ENCODE measurements around the gene ARL4D. TPM values are rescaled to one million over a fixed set of nuclear protein-coding genes. Genes with fewer than 3 reads are reported as not detected.

ARL4D gene
- total and polyA plus RNA-seq, 2 of the 8 experiments (the other 6 are each of a cell fraction or from before 2014, with no cell fraction given): 8.4 to 9.2 TPM

DNA sequence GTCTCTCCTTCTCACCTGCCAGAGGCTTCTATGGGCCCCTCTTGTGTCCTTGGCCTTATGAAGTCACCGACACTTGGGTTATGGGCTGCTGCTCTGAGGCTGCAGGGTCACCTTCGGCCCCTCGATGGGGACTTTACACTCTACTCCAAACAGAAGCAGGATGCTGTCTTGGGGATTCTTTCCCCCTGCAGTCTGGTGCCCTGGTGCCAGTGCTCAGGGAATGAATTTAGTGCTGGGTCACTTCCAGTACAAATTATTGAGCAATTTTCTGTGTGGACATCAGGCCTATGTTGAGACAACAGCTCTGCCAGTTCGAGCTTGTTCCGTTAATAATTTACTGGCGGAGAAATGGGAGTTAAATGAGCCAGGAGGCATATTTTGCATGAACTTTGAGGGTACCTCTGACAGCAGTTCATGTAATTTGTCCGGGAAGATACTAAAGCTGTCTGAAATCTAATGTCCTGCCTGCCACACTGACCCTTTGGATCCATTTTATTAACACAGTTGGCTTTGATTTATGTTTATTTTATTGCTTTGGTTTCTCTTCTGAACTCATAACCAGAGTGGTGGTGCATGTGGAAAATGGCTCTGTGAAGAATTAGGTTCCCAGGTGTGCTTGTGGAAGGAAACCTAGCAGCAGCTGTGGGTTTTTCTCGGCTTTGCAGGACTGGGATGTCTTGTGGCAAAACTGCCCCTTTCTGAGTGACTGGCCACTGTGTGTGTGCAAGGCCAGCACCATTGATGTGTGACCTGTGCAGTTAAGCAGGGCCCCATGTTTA is 50.9 kb downstream of the ARL4D start (continued):
- TF ChIP-seq RAD21 (IDR thresholded peaks at IDR 0.05 in 1 of 2, conservative IDR thresholded peaks at IDR 0.05 in 1 of 2; ENCODE audit: low read depth in 2 of 2, low read length in 2 of 2) (no peak), MAX (IDR thresholded peaks at IDR 0.05) (no peak), SIRT6 (IDR thresholded peaks at IDR 0.05; ENCODE audit: low read length) (no peak), RXRA (IDR thresholded peaks at IDR 0.05; ENCODE audit: insufficient read depth, low read depth, low read length) (no peak), CBX8 (IDR thresholded peaks at IDR 0.05; ENCODE audit: borderline replicate concordance, low read depth, low read length) (no peak), SP4 (IDR thresholded peaks at IDR 0.05; ENCODE audit: low read length) (no peak), ZNF274 (IDR thresholded peaks at IDR 0.05; ENCODE audit: borderline replicate concordance, extremely low read depth, low read length) (no peak), EZH2 (IDR thresholded peaks at IDR 0.05; ENCODE audit: low read depth, low read length, severe bottlenecking) (no peak), YY1 (IDR thresholded peaks at IDR 0.05; ENCODE audit: low read depth, low read length) (no peak), NRF1 (IDR thresholded peaks at IDR 0.05; ENCODE audit: low read depth, low read length) (no peak)

MicroRNAs encoded within 50 kb of the gene (microRNA counts, 767-probe panel; counts per million panel counts)
- microRNA hsa-miR-2117: 879 counts per million, percentile 95 among the panel's probes with 10 or more counts

Small RNA genes lying within 50 kb of the gene (small RNA-seq; reads per million reads assigned to genes)
- gene RNU6-1137P (ENCODE audit: insufficient read depth) (not detected), gene RNU6-406P (ENCODE audit: insufficient read depth) (not detected), gene RNU6-470P (ENCODE audit: insufficient read depth) (not detected)

Other genes with a start within 250 kb of the ARL4D start
- gene NBR1, start 227.8 kb upstream of the ARL4D start, total RNA-seq (2021; fragmentation: NEBNext Ultra II Directional; extraction: Animal tissue kit (Norgen Biotek cat#: 25700)): 34.8 and 36.0 TPM in 2 replicates
- gene NBR1, start 227.8 kb upstream of the ARL4D start, polyA plus RNA-seq (2011; rRNA removed): 12.4 and 13.5 TPM in 2 replicates
- gene TMEM106A, start 187.1 kb upstream of the ARL4D start, total RNA-seq (2021; fragmentation: NEBNext Ultra II Directional; extraction: Animal tissue kit (Norgen Biotek cat#: 25700)): 4.1 and 5.4 TPM in 2 replicates
- gene TMEM106A, start 187.1 kb upstream of the ARL4D start, polyA plus RNA-seq (2011; rRNA removed): 3.2 and 3.4 TPM in 2 replicates
- gene CCDC200, start 170.4 kb upstream of the ARL4D start, total RNA-seq (2021; fragmentation: NEBNext Ultra II Directional; extraction: Animal tissue kit (Norgen Biotek cat#: 25700)): not detected in 2 replicates
- gene CCDC200, start 170.4 kb upstream of the ARL4D start, polyA plus RNA-seq (2011; rRNA removed): 0.11 TPM in 1 of 2 replicates, not detected in the other
- gene RNU2-1, start 165.0 kb upstream of the ARL4D start, total RNA-seq (2021; fragmentation: NEBNext Ultra II Directional; extraction: Animal tissue kit (Norgen Biotek cat#: 25700)): 2,508 and 2,656 TPM in 2 replicates
- gene RNU2-1, start 165.0 kb upstream of the ARL4D start, polyA plus RNA-seq (2011; rRNA removed): not detected in 2 replicates
- gene DHX8, start 85.0 kb downstream of the ARL4D start, total RNA-seq (2021; fragmentation: NEBNext Ultra II Directional; extraction: Animal tissue kit (Norgen Biotek cat#: 25700)): 57.0 and 59.4 TPM in 2 replicates
- gene DHX8, start 85.0 kb downstream of the ARL4D start, polyA plus RNA-seq (2011; rRNA removed): 24.8 and 30.5 TPM in 2 replicates
- gene ETV4, start 147.3 kb downstream of the ARL4D start, total RNA-seq (2021; fragmentation: NEBNext Ultra II Directional; extraction: Animal tissue kit (Norgen Biotek cat#: 25700)): 137 and 143 TPM in 2 replicates
- 75.2 and 95.8 TPM in 2 replicates for gene ETV4, start 147.3 kb downstream of the ARL4D start, polyA plus RNA-seq (2011; rRNA removed)